ENCODE measurements around the gene MAIP1. TPM values are rescaled to one million over a fixed set of nuclear protein-coding genes. Genes with fewer than 3 reads are reported as not detected.

The MAIP1 gene
- total and polyA plus RNA-seq, 2 donors (not counting 3 experiments of a cell fraction or from before 2014, with no cell fraction given) = 12.0 to 17.7 TPM

DNA sequence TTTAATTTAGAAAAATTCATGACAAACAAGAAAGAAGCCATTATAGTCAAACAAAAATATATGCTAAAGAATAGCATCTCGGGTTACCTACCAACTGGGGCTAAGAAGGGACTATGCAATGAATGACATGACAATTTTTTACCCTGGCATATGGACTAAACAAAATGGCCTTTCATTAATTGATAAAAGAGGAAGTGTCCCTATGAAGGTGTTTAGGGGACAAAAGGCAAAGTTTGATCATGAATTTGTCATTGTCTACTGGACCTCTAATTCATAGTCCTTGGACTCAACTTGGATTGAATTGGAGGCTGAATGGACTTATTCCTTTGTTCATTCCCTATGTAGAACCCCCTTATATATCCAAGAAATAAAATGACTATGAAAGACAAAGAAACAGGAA is 12.7 kb downstream of the MAIP1 start:
- peaks cover 0 to 6% of the 10 kb centered on the region in 2 experiments for H3K36me3 ChIP-seq (ENCODE audit: control insufficient read depth in 2 of 2, extremely low read depth in 1 of 2, insufficient read depth in 2 of 2, low read length in 2 of 2)
- no peak for DNase-seq (ENCODE audit: low read depth, low spot score)
- H3K27ac ChIP-seq (ENCODE audit: insufficient read depth, low read depth, low read length) = no peak overlapping the region
- no peaks in the 10 kb centered on the region for H3K79me2 ChIP-seq (ENCODE audit: control insufficient read depth, insufficient read depth, low read length)
- CTCF ChIA-PET = interaction anchor here (1.2 kb wide), 2 partner anchors 502 to 513 kb away, joined by 3 to 4 read pairs; no protein-coding TSS in a partner anchor
- no peaks in the 10 kb centered on the region for H3K4me1 ChIP-seq (ENCODE audit: control insufficient read depth, extremely low read depth, insufficient read depth, low read length)
- no peak overlapping the region for H3K9ac ChIP-seq (replicated peaks; ENCODE audit: extremely low read depth, insufficient read depth, low read length)
- TF ChIP-seq JUN (IDR thresholded peaks at IDR 0.05; ENCODE audit: borderline replicate concordance, insufficient read depth, insufficient read length, low read depth) = no peak
- TF ChIP-seq FOS (IDR thresholded peaks at IDR 0.05; ENCODE audit: borderline replicate concordance, insufficient read depth, low read length) = no peak
- TF ChIP-seq CTCF (IDR thresholded peaks at IDR 0.05; ENCODE audit: extremely low read depth in 1 of 2, insufficient read depth in 1 of 2, low read depth in 1 of 2, low read length in 2 of 2) = no peak
- TF ChIP-seq MYC (IDR thresholded peaks at IDR 0.05; ENCODE audit: low read depth, low read length) = no peak
- TF ChIP-seq, protein P1, sequence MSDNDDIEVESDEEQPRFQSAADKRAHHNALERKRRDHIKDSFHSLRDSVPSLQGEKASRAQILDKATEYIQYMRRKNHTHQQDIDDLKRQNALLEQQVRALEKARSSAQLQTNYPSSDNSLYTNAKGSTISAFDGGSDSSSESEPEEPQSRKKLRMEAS (IDR thresholded peaks at IDR 0.05; ENCODE audit: insufficient read depth, insufficient read length) = no peak
- no peak for TF ChIP-seq POLR2AphosphoS5 (IDR thresholded peaks at IDR 0.05; ENCODE audit: insufficient read depth, low read depth, low read length)
- TF ChIP-seq POLR2A (IDR thresholded peaks at IDR 0.05; ENCODE audit: low read depth, low read length) = no peak
- TF ChIP-seq EZH2 (IDR thresholded peaks at IDR 0.05; ENCODE audit: borderline replicate concordance, low read depth, low read length, severe bottlenecking) = no peak
- no peak for TF ChIP-seq GATA2 (IDR thresholded peaks at IDR 0.05; ENCODE audit: insufficient read depth, insufficient read length, low read depth, low read length)
- POLR2A ChIA-PET = no interaction called here
- no peak overlapping the region for H3K4me3 ChIP-seq (replicated peaks in 1 of 3; ENCODE audit: insufficient read depth in 1 of 3, low read depth in 1 of 3, low read length in 3 of 3)
- no peaks in the 10 kb centered on the region for H3K9me3 ChIP-seq (replicated peaks; ENCODE audit: control insufficient read depth, insufficient read depth, low read length)
- H3K4me2 ChIP-seq (ENCODE audit: insufficient read depth, low read length) = no peak overlapping the region
- no peak overlapping the region for H2AFZ ChIP-seq (ENCODE audit: low read depth, low read length)
- dilution Hi-C loops (cut with MboI; ENCODE audit: extremely low pct_ligation_motif_present, low sequenced_read_pairs) = no loop called here
- no TSS peak for BruUV-seq (replicated peaks)
- H4K20me1 ChIP-seq (replicated peaks; ENCODE audit: control insufficient read depth, extremely low read depth, insufficient read depth, low read length) = no peaks in the 10 kb centered on the region
- no peak for FAIRE-seq
- intact Hi-C loops (cut with micrococcal nuclease) = no loop called here
- no peaks in the 10 kb centered on the region for H3K27me3 ChIP-seq (ENCODE audit: control insufficient read depth in 2 of 2, insufficient read depth in 2 of 2, low read length in 2 of 2)
- no peaks in the 10 kb centered on the region for H3K9me1 ChIP-seq (replicated peaks; ENCODE audit: control insufficient read depth, extremely low read depth, insufficient read depth, low read length)

Measured in endothelial cell of umbilical vein (primary cell).